ENCODE data around the gene FGF18. TPM values are rescaled to one million over a fixed set of nuclear protein-coding genes. Genes with fewer than 3 reads are reported as not detected.

The FGF18 gene
- total and polyA plus RNA-seq, 9 of the 15 experiments (the other 6 are each of a cell fraction or from before 2014, with no cell fraction given), result 0.05 to 0.18 (median 0.11) TPM; not detected in 6

- TF ChIP-seq, protein P1, sequence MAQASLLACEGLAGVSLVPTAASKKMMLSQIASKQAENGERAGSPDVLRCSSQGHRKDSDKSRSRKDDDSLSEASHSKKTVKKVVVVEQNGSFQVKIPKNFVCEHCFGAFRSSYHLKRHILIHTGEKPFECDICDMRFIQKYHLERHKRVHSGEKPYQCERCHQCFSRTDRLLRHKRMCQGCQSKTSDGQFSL (CRISPR knock-in tag; IDR thresholded peaks at IDR 0.05), result peak; percentile 100
- TF ChIP-seq, protein P1 (tag; IDR thresholded peaks at IDR 0.05), result peak in 1 of 2 experiments; percentile 99; a peak in 2 of 4 replicates
- TF ChIP-seq SAFB2 (IDR thresholded peaks at IDR 0.05; ENCODE audit: borderline replicate concordance, low read depth, low read length, severe bottlenecking), result no peak
- no peak for TF ChIP-seq PRMT5 (CRISPR knock-in tag; IDR thresholded peaks at IDR 0.05)
- TF ChIP-seq ZNF146 (CRISPR knock-in tag; IDR thresholded peaks at IDR 0.05; ENCODE audit: unreplicated experiment), result no peak
- 0 out of 2 replicates have a peak, but pooled peaks have one; percentile 37 for TF ChIP-seq SMARCA5 (IDR thresholded peaks at IDR 0.05)
- TF ChIP-seq EHMT2 (IDR thresholded peaks at IDR 0.05), result no peak
- TF ChIP-seq ZNF766 (CRISPR knock-in tag; conservative IDR thresholded peaks at IDR 0.05), result no peak
- no peak for TF ChIP-seq EP300 (IDR thresholded peaks at IDR 0.05; ENCODE audit: low read length)
- no peak for TF ChIP-seq PURB (CRISPR knock-in tag; IDR thresholded peaks at IDR 0.05; ENCODE audit: low read depth)
- TF ChIP-seq ZNF384 (IDR thresholded peaks at IDR 0.05; ENCODE audit: low read depth, low read length), result peak; percentile 53; the same call in 1 of the 2 replicates
- no peak for TF ChIP-seq NBN (IDR thresholded peaks at IDR 0.05; ENCODE audit: low read depth)
- no peak for TF ChIP-seq PPARD (CRISPR knock-in tag; IDR thresholded peaks at IDR 0.05)
- TF ChIP-seq SIX5 (IDR thresholded peaks at IDR 0.05; ENCODE audit: borderline replicate concordance in 1 of 2, insufficient read depth in 1 of 2, low read depth in 1 of 2, low read length in 2 of 2), result no peak
- no peak for TF ChIP-seq U2AF1 (optimal IDR thresholded peaks at IDR 0.05; ENCODE audit: low read depth, low read length)
- TF ChIP-seq, protein P2, sequence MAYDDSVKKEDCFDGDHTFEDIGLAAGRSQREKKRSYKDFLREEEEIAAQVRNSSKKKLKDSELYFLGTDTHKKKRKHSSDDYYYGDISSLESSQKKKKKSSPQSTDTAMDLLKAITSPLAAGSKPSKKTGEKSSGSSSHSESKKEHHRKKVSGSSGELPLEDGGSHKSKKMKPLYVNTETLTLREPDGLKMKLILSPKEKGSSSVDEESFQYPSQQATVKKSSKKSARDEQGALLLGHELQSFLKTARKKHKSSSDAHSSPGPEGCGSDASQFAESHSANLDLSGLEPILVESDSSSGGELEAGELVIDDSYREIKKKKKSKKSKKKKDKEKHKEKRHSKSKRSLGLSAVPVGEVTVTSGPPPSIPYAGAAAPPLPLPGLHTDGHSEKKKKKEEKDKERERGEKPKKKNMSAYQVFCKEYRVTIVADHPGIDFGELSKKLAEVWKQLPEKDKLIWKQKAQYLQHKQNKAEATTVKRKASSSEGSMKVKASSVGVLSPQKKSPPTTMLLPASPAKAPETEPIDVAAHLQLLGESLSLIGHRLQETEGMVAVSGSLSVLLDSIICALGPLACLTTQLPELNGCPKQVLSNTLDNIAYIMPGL (CRISPR knock-in tag; IDR thresholded peaks at IDR 0.05), result no peak
- TF ChIP-seq SMARCB1 (IDR thresholded peaks at IDR 0.05; ENCODE audit: insufficient read length, low read depth), result no peak
- 0 out of 4 replicates have a peak, but pooled peaks of 1 of the 2 experiments have one; percentile 3 for TF ChIP-seq RCOR1 (IDR thresholded peaks at IDR 0.05; ENCODE audit: borderline replicate concordance in 1 of 2, low read depth in 2 of 2, low read length in 2 of 2)
- TF ChIP-seq CHD1 (IDR thresholded peaks at IDR 0.05; ENCODE audit: low read length), result no peak
- TF ChIP-seq NCOR1 (IDR thresholded peaks at IDR 0.05), result no peak
- TF ChIP-seq HDAC8 (tag; IDR thresholded peaks at IDR 0.05), result no peak
- no peak for TF ChIP-seq HMBOX1 (IDR thresholded peaks at IDR 0.05)
- TF ChIP-seq HDAC6 (IDR thresholded peaks at IDR 0.05; ENCODE audit: low read depth, low read length), result no peak
- TF ChIP-seq POLR3A (IDR thresholded peaks at IDR 0.05; ENCODE audit: borderline replicate concordance, extremely low read depth, insufficient read depth, insufficient read length), result no peak
- TF ChIP-seq PHB (CRISPR knock-in tag; IDR thresholded peaks at IDR 0.05), result no peak
- TF ChIP-seq, protein P3, sequence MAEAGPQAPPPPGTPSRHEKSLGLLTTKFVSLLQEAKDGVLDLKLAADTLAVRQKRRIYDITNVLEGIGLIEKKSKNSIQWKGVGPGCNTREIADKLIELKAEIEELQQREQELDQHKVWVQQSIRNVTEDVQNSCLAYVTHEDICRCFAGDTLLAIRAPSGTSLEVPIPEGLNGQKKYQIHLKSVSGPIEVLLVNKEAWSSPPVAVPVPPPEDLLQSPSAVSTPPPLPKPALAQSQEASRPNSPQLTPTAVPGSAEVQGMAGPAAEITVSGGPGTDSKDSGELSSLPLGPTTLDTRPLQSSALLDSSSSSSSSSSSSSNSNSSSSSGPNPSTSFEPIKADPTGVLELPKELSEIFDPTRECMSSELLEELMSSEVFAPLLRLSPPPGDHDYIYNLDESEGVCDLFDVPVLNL (CRISPR knock-in tag; IDR thresholded peaks at IDR 0.05; ENCODE audit: low read depth), result no peak
These were observed 65.0 kb downstream of the FGF18 start (continued) for GRCh38 chr5:171484460-171484899.
